GM23338 (cell line): ENCODE results near the gene ZNF536. TPM values are rescaled to one million over a fixed set of nuclear protein-coding genes. Genes with fewer than 3 reads are reported as not detected.

Experiments
- ATAC-seq: fragments of 200-7000 bp; cut with Tn5 transposase; 3 replicates; pipeline ENCODE4 v1.9.1; 2020
- DNase-seq: peaks from one replicate; pipeline ENCODE4 v3.0.0-alpha.2; 2015; ENCODE audit warnings: low spot score
- H2AFZ ChIP-seq: fragments of 200-600 bp; sonication (generic); 2 replicates; pipeline ENCODE4 v1.8.0; 2016; ENCODE audit warnings: antibody characterized with exemption, mild to moderate bottlenecking, moderate library complexity
- H3F3A ChIP-seq: fragments of 200-600 bp; sonication (generic); replicated peaks from 2 replicates; pipeline ENCODE4 v1.8.0; 2017; ENCODE audit warnings: antibody characterized with exemption, mixed run types, low read depth
- H3K27ac ChIP-seq: fragments of 200-600 bp; sonication (generic); 2 replicates; pipeline ENCODE4 v1.6.1; 2016; ENCODE audit warnings: low read depth
- H3K27me3 ChIP-seq: fragments of 200-600 bp; sonication (generic); 2 replicates; pipeline ENCODE4 v1.8.0; 2016; ENCODE audit warnings: mild to moderate bottlenecking, mixed run types, moderate library complexity; ENCODE audit not compliant: insufficient read depth
- H3K36me3 ChIP-seq: fragments of 200-600 bp; sonication (generic); 2 replicates; pipeline ENCODE4 v1.8.0; 2016; ENCODE audit warnings: mild to moderate bottlenecking; ENCODE audit not compliant: insufficient read depth
- H3K4me1 ChIP-seq: fragments of 200-600 bp; sonication (generic); 2 replicates; pipeline ENCODE4 v1.8.0; 2016; ENCODE audit warnings: mild to moderate bottlenecking, moderate library complexity; ENCODE audit not compliant: insufficient read depth
- H3K4me2 ChIP-seq: fragments of 200-600 bp; sonication (generic); 2 replicates; pipeline ENCODE4 v1.7.1; 2017; ENCODE audit warnings: mixed run types
- H3K4me3 ChIP-seq: fragments of 200-600 bp; sonication (generic); 2 replicates; pipeline ENCODE4 v1.6.1; 2016; ENCODE audit warnings: mixed run types
- H3K79me2 ChIP-seq: fragments of 200-600 bp; sonication (generic); replicated peaks from 2 replicates; pipeline ENCODE4 v1.8.0; 2017; ENCODE audit warnings: mild to moderate bottlenecking; ENCODE audit not compliant: insufficient read depth
- H3K9me2 ChIP-seq: fragments of 200-600 bp; sonication (generic); 2 replicates; pipeline ENCODE4 v1.8.0; 2017; ENCODE audit not compliant: insufficient read depth
- H4K20me1 ChIP-seq: fragments of 200-600 bp; sonication (generic); replicated peaks from 2 replicates; pipeline ENCODE4 v1.8.0; 2017; ENCODE audit warnings: mild to moderate bottlenecking; ENCODE audit not compliant: insufficient read depth
- H3K27ac Mint-ChIP-seq: 2 replicates; pipeline ENCODE4 v1.8.0; 2020; ENCODE audit warnings: inconsistent platforms, mild to moderate bottlenecking, moderate library complexity, mixed read lengths
- H3K27me3 Mint-ChIP-seq: 3 replicates; pipeline ENCODE4 v1.8.0; 2022; ENCODE audit warnings: low read depth, mild to moderate bottlenecking, moderate library complexity, mixed read lengths, inconsistent platforms; ENCODE audit not compliant: insufficient read depth, poor library complexity
- H3K36me3 Mint-ChIP-seq: 3 replicates; pipeline ENCODE4 v1.8.0; 2021; ENCODE audit warnings: low read depth, mild to moderate bottlenecking, inconsistent platforms, moderate library complexity, mixed read lengths
- H3K4me1 Mint-ChIP-seq: 3 replicates; pipeline ENCODE4 v1.8.0; 2020; ENCODE audit warnings: mild to moderate bottlenecking, inconsistent platforms, mixed read lengths
- H3K4me3 Mint-ChIP-seq: 3 replicates; pipeline ENCODE4 v1.8.0; 2021; ENCODE audit warnings: moderate library complexity, mild to moderate bottlenecking, inconsistent platforms, mixed read lengths
- H3K9me3 Mint-ChIP-seq: 3 replicates; pipeline ENCODE4 v1.8.0; 2020; ENCODE audit warnings: moderate library complexity, mild to moderate bottlenecking, inconsistent platforms, mixed read lengths
- ETS1 ChIP-seq: IDR thresholded peaks from 2 replicates; pipeline ENCODE4 v1.6.1; 2016; ENCODE audit warnings: antibody characterized with exemption
- EZH2phosphoT487 ChIP-seq: fragments of 200-600 bp; sonication (generic); IDR thresholded peaks from one replicate; pipeline ENCODE4 v1.8.1; 2018; ENCODE audit warnings: antibody characterized with exemption; ENCODE audit not compliant: unreplicated experiment
- NANOG ChIP-seq: IDR thresholded peaks from 2 replicates; pipeline ENCODE4 v1.6.1; 2016; ENCODE audit warnings: antibody characterized with exemption, borderline replicate concordance
- POLR2AphosphoS5 ChIP-seq: IDR thresholded peaks from 2 replicates; pipeline ENCODE4 v1.6.1; 2016; ENCODE audit warnings: antibody characterized with exemption, low read depth
- REST ChIP-seq: IDR thresholded peaks from one replicate; pipeline ENCODE4 v1.6.1; 2018; ENCODE audit warnings: antibody characterized with exemption; ENCODE audit not compliant: unreplicated experiment
- ZNF114 ChIP-seq: fragments of 250-450 bp; sonication (Bioruptor Pico); IDR thresholded peaks from 2 replicates; pipeline ENCODE4 v1.5.0; 2020; ENCODE audit warnings: mild to moderate bottlenecking, moderate library complexity
- ZNF331 ChIP-seq: fragments of 250-450 bp; sonication (Bioruptor Pico); IDR thresholded peaks from 2 replicates; pipeline ENCODE4 v1.5.0; 2020; ENCODE audit warnings: low read depth, mild to moderate bottlenecking, moderate library complexity
- ZNF462 ChIP-seq: fragments of 250-450 bp; sonication (Bioruptor Pico); IDR thresholded peaks from 2 replicates; pipeline ENCODE4 v1.5.0; 2020; ENCODE audit warnings: mild to moderate bottlenecking, moderate library complexity
- polyA plus RNA-seq: library from polyadenylated mRNA; unstranded; fragments of >200 nt; fragmentation: Nextera tagmentation; extraction: Ambion mirVana; gene quantifications from 2 replicates; pipeline ENCODE4 v1.2.1, GENCODE V29; 2016
- total RNA-seq: library from RNA; depleted of rRNA; stranded (reverse); fragments of >200 nt; shearing (Covaris generic); gene quantifications from 2 replicates; pipeline ENCODE4 v1.2.3, GENCODE V29; 2014

The ZNF536 gene
- total and polyA plus RNA-seq, 2 experiments from 2014 or later: 0.07 TPM; not detected in 1

GRCh38 chr19:30373593-30373992 is 1.4 kb downstream of the ZNF536 start:
- Mint-ChIP-seq H3K4me3 (peak overlapping the region; percentile 64), H3K36me3 (no peaks in the 10 kb centered on the region), H3K9me3 (no peaks in the 10 kb centered on the region; the same call in 2 of the 3 replicates), H3K27ac (peak overlapping the region; percentile 97), H3K4me1 (peaks cover 38% of the 10 kb centered on the region), H3K27me3 (peaks cover 10% of the 10 kb centered on the region)
- peaks cover 5% of the 10 kb centered on the region; the same call in 1 of the 2 replicates for H3K9me2 ChIP-seq
- ATAC-seq (peak; percentile 78), DNase-seq (peak; percentile 91)
- peaks cover 23% of the 10 kb centered on the region for H3K27me3 ChIP-seq
- H4K20me1 ChIP-seq: no peaks in the 10 kb centered on the region
- no peaks in the 10 kb centered on the region for H3K36me3 ChIP-seq
- TF ChIP-seq EZH2phosphoT487 (no peak), NANOG (peak; percentile 63; the same call in 1 of the 2 replicates)
- H2AFZ ChIP-seq: no peak overlapping the region
- H3K4me2 ChIP-seq: peak overlapping the region; percentile 93
- peak overlapping the region; percentile 79 for H3K27ac ChIP-seq
- H3K4me1 ChIP-seq: peaks cover 28% of the 10 kb centered on the region
- no peaks in the 10 kb centered on the region for H3K79me2 ChIP-seq
- no peaks in the 10 kb centered on the region; the same call in 1 of the 2 replicates for H3F3A ChIP-seq
- H3K4me3 ChIP-seq: peak overlapping the region; percentile 77

GRCh38 chr19:30374539-30374864 is 2.3 kb downstream of the ZNF536 start:
- DNase-seq (no peak), ATAC-seq (no peak)
- TF ChIP-seq ZNF331: no peak
- no peak for TF ChIP-seq ETS1
- TF ChIP-seq REST: no peak
- TF ChIP-seq ZNF114 (CRISPR knock-in tag): no peak
- no peak for TF ChIP-seq POLR2AphosphoS5
- no peak for TF ChIP-seq EZH2phosphoT487
- TF ChIP-seq ZNF462: no peak
- H3K9me2 ChIP-seq: 0 out of 2 replicates have a peak, but pooled peaks cover 3% of the 10 kb centered on the region
- H3K4me3 Mint-ChIP-seq: peak overlapping the region; percentile 84
- peak overlapping the region; percentile 93 for H3K4me2 ChIP-seq
- no peak overlapping the region for H3K27ac ChIP-seq
- no peaks in the 10 kb centered on the region for H3K36me3 ChIP-seq
- H3K27me3 ChIP-seq: peaks cover 23% of the 10 kb centered on the region
- no peaks in the 10 kb centered on the region for H3K79me2 ChIP-seq
- H3K4me3 ChIP-seq: peak overlapping the region; percentile 77
- H3K4me1 Mint-ChIP-seq: peaks cover 38% of the 10 kb centered on the region
- peaks cover 10% of the 10 kb centered on the region for H3K27me3 Mint-ChIP-seq
- peak overlapping the region; percentile 90 for H2AFZ ChIP-seq
- no peaks in the 10 kb centered on the region for H4K20me1 ChIP-seq
- no peaks in the 10 kb centered on the region; the same call in 1 of the 2 replicates for H3F3A ChIP-seq
- no peaks in the 10 kb centered on the region; the same call in 2 of the 3 replicates for H3K9me3 Mint-ChIP-seq
- H3K36me3 Mint-ChIP-seq: no peaks in the 10 kb centered on the region
- no peak overlapping the region for H3K27ac Mint-ChIP-seq
- peaks cover 28% of the 10 kb centered on the region for H3K4me1 ChIP-seq
